NCI-H82 (cell line): Measurements from ENCODE around the gene SDHA.
"Not testable (repeated sequence)": the region's sequence is repeated elsewhere in the genome, so short reads cannot be mapped to it uniquely, and the experiment has no call there.

Experiments used
- DNase-seq: peaks from one replicate; lab custom pipeline; 2025; lab: John Stamatoyannopoulos, UW

The SDHA gene

DNA sequence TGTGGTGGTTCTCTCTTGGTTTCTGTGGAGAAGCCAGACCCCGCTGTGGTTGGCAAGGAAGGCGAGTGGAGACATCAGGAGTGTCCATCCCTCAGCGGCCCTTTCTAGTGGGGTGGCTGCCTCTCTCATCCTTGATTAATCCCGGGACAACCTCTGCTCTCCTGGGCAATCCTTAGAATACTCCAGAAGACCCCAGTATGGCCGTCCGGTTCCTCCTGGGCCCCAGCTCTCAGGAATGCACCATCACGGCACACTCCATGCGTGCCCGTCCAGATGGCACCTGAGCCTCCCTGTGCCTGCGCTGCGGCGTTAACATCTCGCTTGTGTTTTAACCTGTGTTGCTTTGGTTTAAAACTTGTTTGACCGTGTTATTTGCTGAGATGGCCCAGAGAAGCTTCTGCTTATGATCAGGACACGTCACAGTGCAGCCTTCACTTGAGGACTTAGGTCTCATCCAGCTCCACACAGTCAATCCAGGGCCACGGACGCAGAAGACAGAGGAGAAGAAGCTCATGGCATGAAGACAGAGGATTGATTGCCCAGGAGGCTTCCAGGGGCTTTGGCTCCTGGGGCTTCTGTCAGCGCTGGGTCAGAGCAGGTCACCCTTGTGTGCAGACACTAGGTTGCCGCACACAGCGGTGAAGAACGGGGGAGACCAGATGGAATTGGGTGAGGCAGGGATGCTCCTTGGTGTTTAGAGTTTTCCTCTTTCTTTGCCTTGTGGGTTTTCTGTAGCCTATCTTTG lies 82.7 kb downstream of the SDHA start:
- DNase-seq: not testable (repeated sequence)

DNA sequence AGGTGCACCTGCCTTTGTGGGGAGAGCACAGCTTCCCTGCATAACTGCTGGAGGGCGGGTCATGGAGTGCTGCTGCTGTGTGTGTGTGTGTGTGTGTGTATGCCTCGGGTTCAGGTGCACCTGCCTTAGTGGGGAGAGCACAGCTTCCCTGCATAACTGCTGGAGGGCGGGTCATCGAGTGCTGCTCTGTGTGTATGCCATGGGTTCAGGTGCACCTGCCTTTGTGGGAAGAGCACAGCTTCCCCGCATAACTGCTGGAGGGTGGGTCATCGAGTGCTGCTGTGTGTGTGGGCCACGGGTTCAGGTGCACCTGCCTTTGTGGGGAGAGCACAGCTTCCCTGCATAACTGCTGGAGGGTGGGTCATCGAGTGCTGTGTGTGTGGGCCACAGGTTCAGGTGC lies 84.3 kb downstream of the SDHA start:
- DNase-seq: not testable (repeated sequence)

DNA sequence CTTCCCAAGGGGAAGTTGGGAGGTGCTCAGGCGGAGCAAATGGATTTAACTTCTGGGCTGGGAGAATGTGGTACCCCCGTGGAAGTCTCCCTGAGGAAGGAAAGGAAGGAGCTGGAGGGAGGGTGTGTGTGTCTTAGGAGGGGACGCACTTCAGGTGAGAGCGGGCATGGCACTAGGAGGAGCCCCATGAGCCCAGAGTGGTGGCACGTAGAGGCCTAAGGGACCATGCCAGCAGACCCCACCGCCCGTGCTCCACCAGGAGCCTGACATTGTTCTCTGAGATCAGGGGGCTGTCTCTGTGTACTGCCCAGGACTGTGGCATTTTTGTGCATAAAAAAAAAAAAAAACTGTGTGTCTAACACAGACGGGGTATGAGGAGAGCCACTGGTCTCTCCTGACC lies 84.8 kb downstream of the SDHA start:
- DNase-seq: no peak

DNA sequence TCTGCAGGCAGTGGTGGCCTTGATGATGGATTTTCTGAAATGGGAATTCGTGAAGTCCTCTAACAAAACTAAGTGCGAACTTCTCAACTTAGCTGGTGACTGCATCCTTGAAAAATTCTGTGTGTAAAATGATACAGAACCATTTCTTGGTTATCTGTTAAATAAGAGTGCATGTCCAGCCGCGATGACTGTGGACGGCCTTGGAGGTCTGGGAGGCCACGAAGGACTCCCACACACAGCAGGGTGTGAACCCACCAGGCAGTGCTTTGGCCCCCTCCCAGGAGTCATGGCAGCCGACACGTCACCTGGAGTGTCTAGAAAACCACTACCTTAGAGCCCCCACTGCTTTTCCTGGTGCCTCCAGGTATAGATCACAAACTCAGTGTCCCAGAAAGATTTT lies 85.6 kb downstream of the SDHA start:
- DNase-seq: not testable (repeated sequence)

DNA sequence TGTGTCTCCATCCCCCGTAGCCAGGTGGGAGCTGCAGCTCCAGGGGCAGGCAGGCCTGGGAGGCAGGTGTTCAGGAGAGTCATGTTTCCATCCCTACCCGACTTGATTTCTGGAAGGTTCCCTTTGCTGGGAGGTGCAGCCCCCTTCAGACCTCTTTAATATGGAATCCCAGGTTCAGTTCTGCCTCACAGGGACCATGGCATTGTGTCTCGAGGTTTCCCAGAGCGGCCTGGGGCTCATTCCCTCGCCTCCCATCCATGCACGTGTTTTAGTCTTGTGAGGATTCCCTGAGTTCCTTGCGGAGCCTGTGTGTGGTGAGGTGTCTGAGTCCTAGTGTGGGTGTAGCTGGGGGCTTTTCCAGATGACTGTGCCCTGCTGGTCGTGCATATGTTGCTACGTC lies 86.9 kb downstream of the SDHA start:
- DNase-seq: no peak

DNA sequence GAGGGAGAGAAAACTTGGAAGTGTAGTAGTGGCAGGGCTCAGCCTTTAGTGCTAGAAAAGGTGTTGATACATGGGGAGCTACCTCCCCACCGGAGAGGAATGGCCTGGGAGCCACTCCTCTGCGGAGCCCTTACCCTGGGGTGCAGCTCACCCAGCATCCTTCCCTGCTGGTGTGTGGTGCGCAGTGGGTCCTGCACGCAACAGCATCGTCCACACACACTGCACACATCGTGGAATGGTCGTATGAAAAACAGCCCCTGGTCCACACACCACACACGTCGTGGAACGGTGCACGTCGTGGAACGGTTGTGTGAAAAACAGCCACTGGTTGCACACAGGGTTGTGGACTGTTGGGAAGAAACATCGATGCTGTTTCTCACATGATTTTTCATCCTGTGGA lies 87.3 kb downstream of the SDHA start:
- DNase-seq: no peak

DNA sequence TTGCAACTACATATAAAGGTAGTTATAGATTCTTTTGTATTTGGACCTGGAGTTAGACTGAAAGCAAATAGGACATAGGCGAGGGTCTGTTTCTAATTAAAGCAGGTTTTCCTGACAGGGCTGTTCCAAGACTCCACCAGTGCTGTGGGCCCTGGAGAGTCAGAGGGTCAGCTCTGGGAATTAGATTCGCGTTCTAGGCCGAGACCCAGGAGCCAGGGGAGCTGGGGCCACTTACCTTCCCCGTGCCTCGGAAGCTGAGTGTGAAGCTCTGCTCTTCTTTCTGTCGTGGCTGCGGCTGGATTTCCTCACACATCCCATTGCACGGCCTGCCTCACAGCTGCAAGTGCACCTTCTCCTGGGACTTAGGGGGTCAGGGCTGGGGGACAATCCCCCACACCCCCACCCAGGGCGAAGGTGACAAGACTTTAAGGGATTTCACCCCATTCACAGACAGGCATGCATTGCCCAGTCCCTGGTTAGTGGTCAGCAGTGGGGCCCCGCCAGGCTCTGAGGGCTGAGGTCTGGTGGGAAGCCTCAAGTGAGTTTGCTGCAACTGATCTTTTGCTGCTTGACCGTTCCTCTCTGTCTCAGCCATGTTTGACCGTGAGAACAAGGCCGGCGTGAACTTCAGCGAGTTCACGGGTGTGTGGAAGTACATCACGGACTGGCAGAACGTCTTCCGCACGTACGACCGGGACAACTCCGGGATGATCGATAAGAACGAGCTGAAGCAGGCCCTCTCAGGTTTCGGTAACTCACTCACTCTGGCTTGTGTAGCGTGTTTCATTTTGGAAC lies 88.1 kb downstream of the SDHA start:
- no peak for DNase-seq
